ENCODE data around the gene ITCH. TPM values are rescaled to one million over a fixed set of nuclear protein-coding genes. Genes with fewer than 3 reads are reported as not detected.

Gene ITCH
- total RNA-seq, 4 donors from 2014 or later, result 50.3 to 64.3 (median 52.8) TPM

GRCh38 chr20:34445177-34446065, 82.3 kb downstream of the ITCH start:
- H3K36me3 ChIP-seq, result peaks cover 56 to 98% (median 85%) of the 10 kb centered on the region in 4 donors
- H3K27ac ChIP-seq (replicated peaks in 1 of 4), result no peak overlapping the region
- H3K4me3 ChIP-seq, result no peak overlapping the region
- no peak for DNase-seq (ENCODE audit: extremely low spot score)
- 89% methylated on average over 7 of the region's 7 CpGs for WGBS
- no peaks in the 10 kb centered on the region for H3K9me3 ChIP-seq
- H3K4me1 ChIP-seq, result no peaks in the 10 kb centered on the region
- intact Hi-C loops (cut with DNase I), result no loop called here
- TF ChIP-seq POLR2AphosphoS5 (IDR thresholded peaks at IDR 0.05) (no peak), EP300 (IDR thresholded peaks at IDR 0.05) (no peak), POLR2A (IDR thresholded peaks at IDR 0.05; ENCODE audit: low read depth) (no peak)
- TF ChIP-seq, protein P1, sequence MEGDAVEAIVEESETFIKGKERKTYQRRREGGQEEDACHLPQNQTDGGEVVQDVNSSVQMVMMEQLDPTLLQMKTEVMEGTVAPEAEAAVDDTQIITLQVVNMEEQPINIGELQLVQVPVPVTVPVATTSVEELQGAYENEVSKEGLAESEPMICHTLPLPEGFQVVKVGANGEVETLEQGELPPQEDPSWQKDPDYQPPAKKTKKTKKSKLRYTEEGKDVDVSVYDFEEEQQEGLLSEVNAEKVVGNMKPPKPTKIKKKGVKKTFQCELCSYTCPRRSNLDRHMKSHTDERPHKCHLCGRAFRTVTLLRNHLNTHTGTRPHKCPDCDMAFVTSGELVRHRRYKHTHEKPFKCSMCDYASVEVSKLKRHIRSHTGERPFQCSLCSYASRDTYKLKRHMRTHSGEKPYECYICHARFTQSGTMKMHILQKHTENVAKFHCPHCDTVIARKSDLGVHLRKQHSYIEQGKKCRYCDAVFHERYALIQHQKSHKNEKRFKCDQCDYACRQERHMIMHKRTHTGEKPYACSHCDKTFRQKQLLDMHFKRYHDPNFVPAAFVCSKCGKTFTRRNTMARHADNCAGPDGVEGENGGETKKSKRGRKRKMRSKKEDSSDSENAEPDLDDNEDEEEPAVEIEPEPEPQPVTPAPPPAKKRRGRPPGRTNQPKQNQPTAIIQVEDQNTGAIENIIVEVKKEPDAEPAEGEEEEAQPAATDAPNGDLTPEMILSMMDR (IDR thresholded peaks at IDR 0.05), result no peak
- no peaks in the 10 kb centered on the region for H3K27me3 ChIP-seq

GRCh38 chr20:34448517-34448916, 85.4 kb downstream of the ITCH start:
- Histone ChIP-seq H3K4me1 (peaks cover 0 to 17% (median 15%) of the 10 kb centered on the region in 4 donors), H3K27ac (replicated peaks in 1 of 4) (no peak overlapping the region), H3K36me3 (peaks cover 47 to 84% (median 70%) of the 10 kb centered on the region in 4 donors), H3K4me3 (no peak overlapping the region), H3K27me3 (no peaks in the 10 kb centered on the region), H3K9me3 (no peaks in the 10 kb centered on the region)
- DNase-seq (ENCODE audit: extremely low spot score), result no peak
- intact Hi-C loops (cut with DNase I), result no loop called here
- TF ChIP-seq POLR2AphosphoS5 (IDR thresholded peaks at IDR 0.05), result no peak
- no peak for TF ChIP-seq POLR2A (IDR thresholded peaks at IDR 0.05; ENCODE audit: low read depth)
- TF ChIP-seq, protein P1 (IDR thresholded peaks at IDR 0.05), result no peak
- no peak for TF ChIP-seq EP300 (IDR thresholded peaks at IDR 0.05)
- 49% methylated on average over 1 of the region's 1 CpG for WGBS

GRCh38 chr20:34449674-34450592, 86.9 kb downstream of the ITCH start:
- WGBS, result 92% methylated on average over 4 of the region's 4 CpGs
- H3K9me3 ChIP-seq, result no peaks in the 10 kb centered on the region
- peaks cover 0 to 20% (median 16%) of the 10 kb centered on the region in 4 donors for H3K4me1 ChIP-seq
- intact Hi-C loops (cut with DNase I), result no loop called here
- no peak overlapping the region for H3K4me3 ChIP-seq
- no peak for DNase-seq (ENCODE audit: extremely low spot score)
- TF ChIP-seq, protein P1 (IDR thresholded peaks at IDR 0.05), result no peak
- no peak for TF ChIP-seq POLR2A (IDR thresholded peaks at IDR 0.05; ENCODE audit: low read depth)
- no peak for TF ChIP-seq EP300 (IDR thresholded peaks at IDR 0.05)
- TF ChIP-seq POLR2AphosphoS5 (IDR thresholded peaks at IDR 0.05), result no peak
- H3K36me3 ChIP-seq, result peaks cover 38 to 70% (median 58%) of the 10 kb centered on the region in 4 donors
- no peak overlapping the region for H3K27ac ChIP-seq (replicated peaks in 1 of 4)
- no peaks in the 10 kb centered on the region for H3K27me3 ChIP-seq

- Histone ChIP-seq H3K36me3 (peaks cover 25 to 65% (median 47%) of the 10 kb centered on the region in 4 donors), H3K4me1 (peaks cover 0 to 20% (median 16%) of the 10 kb centered on the region in 4 donors), H3K9me3 (no peaks in the 10 kb centered on the region), H3K4me3 (no peak overlapping the region), H3K27me3 (no peaks in the 10 kb centered on the region), H3K27ac (replicated peaks in 1 of 4) (peak overlapping the region in 1 of 4 donors; percentile 24)
- TF ChIP-seq, protein P1 (IDR thresholded peaks at IDR 0.05), result no peak
- TF ChIP-seq EP300 (IDR thresholded peaks at IDR 0.05) (no peak), POLR2A (IDR thresholded peaks at IDR 0.05; ENCODE audit: low read depth) (no peak), POLR2AphosphoS5 (IDR thresholded peaks at IDR 0.05) (no peak)
- 74% methylated on average over 2 of the region's 2 CpGs for WGBS
- intact Hi-C loops (cut with DNase I), result no loop called here
- DNase-seq (ENCODE audit: extremely low spot score), result no peak
These were observed 89.4 kb downstream of the ITCH start for GRCh38 chr20:34452281-34452982.
